HCT116 (cell line): ENCODE measurements around the gene KCNK3. TPM values are rescaled to one million over a fixed set of nuclear protein-coding genes. Genes with fewer than 3 reads are reported as not detected.

ENCODE experiments used
- ATAC-seq: fragments of 200-7000 bp; cut with Tn5 transposase; 2 replicates; pipeline ENCODE4 v1.9.1; 2020; ENCODE audit warnings: mild to moderate bottlenecking, moderate library complexity
- BruUV-seq: library from RNA; stranded (reverse); fragments of 400-500 nt; replicated peaks from 2 replicates; lab custom pipeline; 2021; lab: Mats Ljungman, UMichigan
- CTCF ChIA-PET: fragments of 300-600 bp; sonication (Branson Sonifier 250); formaldehyde crosslinking; loops from one replicate; lab custom pipeline; 2021; ENCODE audit warnings: antibody characterized with exemption; lab: Charles Lee
- POLR2A ChIA-PET: fragments of 300-600, 350-600 bp; sonication (Branson Sonifier 250); formaldehyde crosslinking; loops from one replicate; lab custom pipeline; 2021; ENCODE audit warnings: antibody characterized with exemption; lab: Charles Lee
- RAD21 ChIA-PET, 2 experiments: fragments of 300-600 bp; sonication (Branson Sonifier 250); formaldehyde crosslinking; loops; one replicate each; lab custom pipeline; 2023; ENCODE audit warnings: low total read pairs in 2 of 2; ENCODE audit not compliant: uncharacterized antibody in 2 of 2, unreplicated experiment in 2 of 2, low non-redundant PET in 1 of 2; lab: Charles Lee
- DNase-seq: peaks from one replicate; pipeline ENCODE4 v3.0.0-alpha.2; 2010; ENCODE audit warnings: low read depth, low spot score
- H2AFZ ChIP-seq: fragments of 200-600 bp; shearing (Covaris generic), sonication (generic); 2 replicates; pipeline ENCODE4 v1.6.1; 2017; ENCODE audit warnings: low read depth, mixed run types, mixed read lengths, antibody characterized with exemption, low read length; ENCODE audit not compliant: poor library complexity, severe bottlenecking
- H3K27ac ChIP-seq: 2 replicates; pipeline ENCODE4 v1.5.1; 2012; ENCODE audit warnings: low read depth, low read length
- H3K27me3 ChIP-seq: fragments of 200-600 bp; sonication (generic); 2 replicates; pipeline ENCODE4 v1.6.1; 2016; ENCODE audit warnings: mixed run types, low read length, mixed read lengths; ENCODE audit not compliant: insufficient read depth
- H3K36me3 ChIP-seq, 2 experiments: fragments of 200-500 bp in 1 of 2; fragments of 200-600 bp in 1 of 2; sonication (Bioruptor generic) in 1 of 2; sonication (generic) in 1 of 2; 2 replicates each; pipeline versions ENCODE4 v1.5.1 to v1.6.1; 2014 to 2016; ENCODE audit warnings: low read length in 2 of 2, inconsistent platforms in 1 of 2, mixed read lengths in 1 of 2, mixed run types in 1 of 2; ENCODE audit not compliant: insufficient read depth in 2 of 2, control insufficient read depth in 1 of 2
- H3K4me1 ChIP-seq, 2 experiments: fragments of 200-600 bp in 1 of 2; sonication (generic) in 1 of 2; 2 replicates each; pipeline versions ENCODE4 v1.5.1 to v1.6.1; 2012 to 2017; ENCODE audit warnings: low read length in 2 of 2, inconsistent platforms in 1 of 2, mild to moderate bottlenecking in 1 of 2, mixed read lengths in 1 of 2, mixed run types in 1 of 2, moderate library complexity in 1 of 2; ENCODE audit not compliant: insufficient read depth in 2 of 2, control insufficient read depth in 1 of 2
- H3K4me2 ChIP-seq: fragments of 200-600 bp; sonication (generic); 2 replicates; pipeline ENCODE4 v1.6.1; 2017; ENCODE audit warnings: mixed run types, low read length, mixed read lengths
- H3K4me3 ChIP-seq, 2 experiments: fragments of 200-600 bp in 1 of 2; sonication (generic) in 1 of 2; replicated peaks in 1 of 2; 2 replicates each; pipeline ENCODE4 v1.5.1; 2011 to 2016; ENCODE audit warnings: low read length in 2 of 2, control low read depth in 1 of 2, low read depth in 1 of 2, mild to moderate bottlenecking in 1 of 2, mixed read lengths in 1 of 2, mixed run types in 1 of 2
- H3K79me2 ChIP-seq: fragments of 200-600 bp; sonication (generic); 2 replicates; pipeline ENCODE4 v1.6.1; 2017; ENCODE audit warnings: mild to moderate bottlenecking, mixed run types, low read length, moderate library complexity, mixed read lengths; ENCODE audit not compliant: insufficient read depth
- H3K9ac ChIP-seq: fragments of 200-600 bp; sonication (generic); 2 replicates; pipeline ENCODE4 v1.6.1; 2016; ENCODE audit warnings: low read length, mixed read lengths
- H3K9me2 ChIP-seq: fragments of 200-600 bp; sonication (generic), shearing (Covaris generic); 2 replicates; pipeline ENCODE4 v1.6.1; 2017; ENCODE audit warnings: mixed run types, mild to moderate bottlenecking, moderate library complexity; ENCODE audit not compliant: insufficient read depth
- H3K9me3 ChIP-seq, 2 experiments: fragments of 200-500 bp in 1 of 2; fragments of 200-600 bp in 1 of 2; sonication (Bioruptor generic) in 1 of 2; sonication (generic) in 1 of 2; 2 replicates each; pipeline ENCODE4 v1.6.1; 2014 to 2017; ENCODE audit warnings: low read length in 2 of 2, mixed read lengths in 2 of 2, inconsistent platforms in 1 of 2, low read depth in 1 of 2, mild to moderate bottlenecking in 1 of 2, mixed run types in 1 of 2, moderate library complexity in 1 of 2; ENCODE audit not compliant: control insufficient read depth in 1 of 2, insufficient read depth in 1 of 2
- H4K20me1 ChIP-seq: fragments of 200-600 bp; sonication (generic), shearing (Covaris generic); 2 replicates; pipeline ENCODE4 v1.6.1; 2017; ENCODE audit warnings: mixed run types, mild to moderate bottlenecking, moderate library complexity; ENCODE audit not compliant: insufficient read depth
- EZH2phosphoT487 ChIP-seq: fragments of 200-600 bp; IDR thresholded peaks from 2 replicates; pipeline ENCODE4 v1.6.1; 2018; ENCODE audit warnings: antibody characterized with exemption, borderline replicate concordance
- POLR2A ChIP-seq: IDR thresholded peaks from 2 replicates; pipeline ENCODE4 v1.7.0; 2011; ENCODE audit warnings: borderline replicate concordance; ENCODE audit not compliant: insufficient read depth, insufficient read length; ENCODE audit errors: extremely low read depth
- SIN3A ChIP-seq: IDR thresholded peaks from 2 replicates; pipeline ENCODE4 v1.6.1; 2012; ENCODE audit warnings: low read depth
- SRF ChIP-seq: IDR thresholded peaks from 2 replicates; pipeline ENCODE4 v1.6.1; 2012; ENCODE audit warnings: low read depth
- TCF7L2 ChIP-seq: IDR thresholded peaks from 2 replicates; pipeline ENCODE4 v1.7.0; 2011; ENCODE audit warnings: borderline replicate concordance, inconsistent platforms; ENCODE audit not compliant: insufficient read depth, insufficient read length; ENCODE audit errors: extremely low read depth
- YY1 ChIP-seq: IDR thresholded peaks from 2 replicates; pipeline ENCODE4 v1.6.1; 2011; ENCODE audit warnings: low read length, low read depth, moderate library complexity, mild to moderate bottlenecking; ENCODE audit not compliant: insufficient replicate concordance; ENCODE audit errors: extremely low read depth
- ZNF274 ChIP-seq: fragments of 200-500 bp; sonication (Bioruptor generic); IDR thresholded peaks from 2 replicates; pipeline ENCODE4 v1.6.1; 2014; ENCODE audit warnings: mild to moderate bottlenecking, low read depth, low read length, inconsistent platforms
- intact Hi-C: fragments of 100-400 bp; cut with micrococcal nuclease; formaldehyde crosslinking; loops from 2 replicates; pipeline ENCODE4 v1.10.0; 2022
- total RNA-seq: library from RNA; stranded (reverse); gene quantifications from one replicate; pipeline ENCODE4 v1.2.1, GENCODE V29; 2021; ENCODE audit not compliant: unreplicated experiment
- TF ChIP-seq, protein P1 (sequence below), 3 experiments: fragments of 200-600 bp in 1 of 3; sonication (generic) in 1 of 3; IDR thresholded peaks in 2 of 3; conservative IDR thresholded peaks in 1 of 3; 2 replicates each; pipeline ENCODE4 v1.5.1; 2012 to 2017; ENCODE audit warnings: low read depth in 2 of 3, low read length in 2 of 3, antibody characterized with exemption in 1 of 3, borderline replicate concordance in 1 of 3, control low read depth in 1 of 3, mild to moderate bottlenecking in 1 of 3, mixed read lengths in 1 of 3, mixed run types in 1 of 3, moderate library complexity in 1 of 3; ENCODE audit not compliant: insufficient read depth in 1 of 3
- TF ChIP-seq, protein P2 (sequence below): IDR thresholded peaks from 2 replicates; pipeline ENCODE4 v1.6.1; 2012
- TF ChIP-seq, protein P3 (sequence below): IDR thresholded peaks from 2 replicates; pipeline ENCODE4 v1.6.1; 2012; ENCODE audit warnings: low read depth

KCNK3 gene
- total RNA-seq, 1 experiment from 2014 or later, result 0.71 TPM

DNA sequence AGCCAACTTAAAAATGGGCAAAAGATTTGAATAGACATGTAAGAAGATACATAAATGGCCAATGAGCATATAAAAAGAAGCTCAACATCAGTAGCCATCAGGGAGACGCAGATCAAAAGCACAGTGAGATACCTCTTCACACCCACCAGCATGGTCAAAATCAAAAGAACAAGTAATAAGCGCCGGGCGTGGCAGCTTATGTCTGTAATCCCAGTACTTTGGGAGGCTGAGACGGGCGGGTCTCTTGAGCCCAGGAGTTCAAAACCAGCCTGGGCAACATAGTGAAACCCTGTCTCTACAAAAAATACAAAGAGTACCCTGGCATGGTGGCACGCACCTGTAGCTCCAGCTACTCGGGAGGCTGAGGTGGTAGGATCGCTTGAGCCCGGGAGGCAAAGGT, 46.8 kb upstream of the KCNK3 start:
- no peaks in the 10 kb centered on the region for H3K36me3 ChIP-seq
- no peaks in the 10 kb centered on the region for H3K79me2 ChIP-seq
- ChIA-PET CTCF (no interaction called here), RAD21 (no interaction called here), POLR2A (no interaction called here)
- H3K27me3 ChIP-seq, result peaks cover 23% of the 10 kb centered on the region
- ATAC-seq, result no peak
- no peak overlapping the region for H2AFZ ChIP-seq
- no peak overlapping the region for H3K4me3 ChIP-seq
- no peaks in the 10 kb centered on the region for H4K20me1 ChIP-seq
- TF ChIP-seq, protein P1, sequence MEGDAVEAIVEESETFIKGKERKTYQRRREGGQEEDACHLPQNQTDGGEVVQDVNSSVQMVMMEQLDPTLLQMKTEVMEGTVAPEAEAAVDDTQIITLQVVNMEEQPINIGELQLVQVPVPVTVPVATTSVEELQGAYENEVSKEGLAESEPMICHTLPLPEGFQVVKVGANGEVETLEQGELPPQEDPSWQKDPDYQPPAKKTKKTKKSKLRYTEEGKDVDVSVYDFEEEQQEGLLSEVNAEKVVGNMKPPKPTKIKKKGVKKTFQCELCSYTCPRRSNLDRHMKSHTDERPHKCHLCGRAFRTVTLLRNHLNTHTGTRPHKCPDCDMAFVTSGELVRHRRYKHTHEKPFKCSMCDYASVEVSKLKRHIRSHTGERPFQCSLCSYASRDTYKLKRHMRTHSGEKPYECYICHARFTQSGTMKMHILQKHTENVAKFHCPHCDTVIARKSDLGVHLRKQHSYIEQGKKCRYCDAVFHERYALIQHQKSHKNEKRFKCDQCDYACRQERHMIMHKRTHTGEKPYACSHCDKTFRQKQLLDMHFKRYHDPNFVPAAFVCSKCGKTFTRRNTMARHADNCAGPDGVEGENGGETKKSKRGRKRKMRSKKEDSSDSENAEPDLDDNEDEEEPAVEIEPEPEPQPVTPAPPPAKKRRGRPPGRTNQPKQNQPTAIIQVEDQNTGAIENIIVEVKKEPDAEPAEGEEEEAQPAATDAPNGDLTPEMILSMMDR (IDR thresholded peaks at IDR 0.05 in 2 of 3, conservative IDR thresholded peaks at IDR 0.05 in 1 of 3; ENCODE audit: borderline replicate concordance in 1 of 3, insufficient read depth in 1 of 3, low read depth in 2 of 3, low read length in 2 of 3), result no peak
- TF ChIP-seq TCF7L2 (no peak), EZH2phosphoT487 (no peak)
- TF ChIP-seq, protein P2, sequence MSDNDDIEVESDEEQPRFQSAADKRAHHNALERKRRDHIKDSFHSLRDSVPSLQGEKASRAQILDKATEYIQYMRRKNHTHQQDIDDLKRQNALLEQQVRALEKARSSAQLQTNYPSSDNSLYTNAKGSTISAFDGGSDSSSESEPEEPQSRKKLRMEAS, result no peak
- no peak overlapping the region for H3K27ac ChIP-seq
- H3K9ac ChIP-seq, result no peak overlapping the region
- BruUV-seq, result no TSS peak
- H3K4me1 ChIP-seq, result peaks cover 5 to 7% of the 10 kb centered on the region in 2 experiments; a peak in 3 of 4 replicates
- DNase-seq, result no peak
- no peak overlapping the region for H3K4me2 ChIP-seq
- no peaks in the 10 kb centered on the region for H3K9me2 ChIP-seq
- H3K9me3 ChIP-seq, result no peaks in the 10 kb centered on the region
- intact Hi-C loops, result no loop called here

DNA sequence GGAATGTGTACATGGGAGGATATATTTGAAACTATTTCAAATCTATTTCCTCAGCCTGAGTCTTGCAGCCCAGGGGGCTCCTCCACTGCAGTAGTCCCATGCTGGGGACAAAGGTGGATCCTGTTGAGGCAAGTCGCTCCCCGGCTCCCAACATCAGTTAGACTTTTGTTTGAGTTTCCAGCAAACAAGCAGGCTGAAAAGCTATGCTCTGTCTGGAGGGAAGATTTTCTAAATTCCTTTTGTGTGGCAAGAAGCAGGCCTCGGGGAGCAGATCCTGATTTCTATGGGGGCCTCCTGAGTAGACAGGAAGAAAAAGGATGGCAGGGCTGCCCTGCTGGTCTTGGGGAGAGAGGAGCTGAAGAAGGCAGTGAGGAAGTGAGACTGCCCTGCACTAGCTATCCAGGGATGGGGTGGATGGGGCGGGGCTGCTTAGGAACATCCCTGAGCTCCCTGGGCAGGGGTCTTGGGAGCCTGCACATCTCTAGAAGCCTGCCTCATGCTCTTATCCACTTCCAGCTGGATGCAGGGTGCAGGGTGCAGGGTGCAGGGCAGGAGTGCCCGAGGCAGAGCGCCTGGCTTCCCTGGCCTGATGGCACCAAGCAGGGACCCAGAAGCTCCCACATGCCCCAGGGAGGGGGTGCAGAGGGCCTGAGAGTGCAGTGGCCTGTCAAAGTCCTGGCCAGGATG, 45.4 kb upstream of the KCNK3 start:
- no peaks in the 10 kb centered on the region for H3K36me3 ChIP-seq
- ATAC-seq (no peak), DNase-seq (no peak)
- no peaks in the 10 kb centered on the region for H3K4me1 ChIP-seq
- H3K9me2 ChIP-seq, result no peaks in the 10 kb centered on the region
- TF ChIP-seq POLR2A (no peak), SRF (no peak), ZNF274 (no peak), SIN3A (no peak), YY1 (no peak), TCF7L2 (no peak)
- TF ChIP-seq, protein P3, sequence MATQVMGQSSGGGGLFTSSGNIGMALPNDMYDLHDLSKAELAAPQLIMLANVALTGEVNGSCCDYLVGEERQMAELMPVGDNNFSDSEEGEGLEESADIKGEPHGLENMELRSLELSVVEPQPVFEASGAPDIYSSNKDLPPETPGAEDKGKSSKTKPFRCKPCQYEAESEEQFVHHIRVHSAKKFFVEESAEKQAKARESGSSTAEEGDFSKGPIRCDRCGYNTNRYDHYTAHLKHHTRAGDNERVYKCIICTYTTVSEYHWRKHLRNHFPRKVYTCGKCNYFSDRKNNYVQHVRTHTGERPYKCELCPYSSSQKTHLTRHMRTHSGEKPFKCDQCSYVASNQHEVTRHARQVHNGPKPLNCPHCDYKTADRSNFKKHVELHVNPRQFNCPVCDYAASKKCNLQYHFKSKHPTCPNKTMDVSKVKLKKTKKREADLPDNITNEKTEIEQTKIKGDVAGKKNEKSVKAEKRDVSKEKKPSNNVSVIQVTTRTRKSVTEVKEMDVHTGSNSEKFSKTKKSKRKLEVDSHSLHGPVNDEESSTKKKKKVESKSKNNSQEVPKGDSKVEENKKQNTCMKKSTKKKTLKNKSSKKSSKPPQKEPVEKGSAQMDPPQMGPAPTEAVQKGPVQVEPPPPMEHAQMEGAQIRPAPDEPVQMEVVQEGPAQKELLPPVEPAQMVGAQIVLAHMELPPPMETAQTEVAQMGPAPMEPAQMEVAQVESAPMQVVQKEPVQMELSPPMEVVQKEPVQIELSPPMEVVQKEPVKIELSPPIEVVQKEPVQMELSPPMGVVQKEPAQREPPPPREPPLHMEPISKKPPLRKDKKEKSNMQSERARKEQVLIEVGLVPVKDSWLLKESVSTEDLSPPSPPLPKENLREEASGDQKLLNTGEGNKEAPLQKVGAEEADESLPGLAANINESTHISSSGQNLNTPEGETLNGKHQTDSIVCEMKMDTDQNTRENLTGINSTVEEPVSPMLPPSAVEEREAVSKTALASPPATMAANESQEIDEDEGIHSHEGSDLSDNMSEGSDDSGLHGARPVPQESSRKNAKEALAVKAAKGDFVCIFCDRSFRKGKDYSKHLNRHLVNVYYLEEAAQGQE, result no peak
- ChIA-PET RAD21 (no interaction called here), POLR2A (no interaction called here), CTCF (no interaction called here)
- H3K27me3 ChIP-seq, result peaks cover 27% of the 10 kb centered on the region
- no peaks in the 10 kb centered on the region for H4K20me1 ChIP-seq
- intact Hi-C loops, result no loop called here
- H2AFZ ChIP-seq, result no peak overlapping the region
- no peak overlapping the region for H3K4me2 ChIP-seq
- H3K9ac ChIP-seq, result no peak overlapping the region
- BruUV-seq, result no TSS peak
- no peak overlapping the region for H3K27ac ChIP-seq
- no peaks in the 10 kb centered on the region for H3K9me3 ChIP-seq
- H3K79me2 ChIP-seq, result no peaks in the 10 kb centered on the region
- no peak overlapping the region for H3K4me3 ChIP-seq
